Dorsolateral prefrontal cortex (tissue), 118 donors: Measurements from ENCODE around the gene ANKZF1. TPM values are rescaled to one million over a fixed set of nuclear protein-coding genes. Genes with fewer than 3 reads are reported as not detected.

Experiments used
- total RNA-seq, 120 experiments: library from RNA; stranded (reverse); gene quantifications; one replicate each; pipeline versions ENCODE4 v1.2.3 to v1.2.4, GENCODE V29; 2022

The ANKZF1 gene
- total RNA-seq, 120 experiments from 2014 or later, result 34.9 to 110 (median 67.6) TPM

Other genes starting within 250 kb of the ANKZF1 start
- gene FEV, start 244.6 kb upstream of the ANKZF1 start, total RNA-seq, result 1 to 10 TPM in 7 of 120 experiments, under 1 TPM in 55, not detected in 58; 0.23 to 2.2 (median 0.44) TPM
- 1 to 10 TPM in 65 of 120 experiments, under 1 TPM in 14, not detected in 41; 0.57 to 5.4 (median 1.4) TPM for gene CRYBA2, start 236.4 kb upstream of the ANKZF1 start, total RNA-seq
- 1 to 10 TPM in 109 of 120 experiments, under 1 TPM in 11; 0.48 to 4.0 (median 1.8) TPM for gene CFAP65, start 188.3 kb upstream of the ANKZF1 start, total RNA-seq
- under 1 TPM in 33 of 120 experiments, not detected in 87; 0.22 to 0.96 (median 0.31) TPM for gene IHH, start 168.9 kb upstream of the ANKZF1 start, total RNA-seq
- gene NHEJ1, start 69.0 kb upstream of the ANKZF1 start, total RNA-seq, result 10 to 100 TPM in 62 of 120 experiments, 1 to 10 TPM in 58; 5.8 to 16.8 (median 10.2) TPM
- gene SLC23A3, start 59.8 kb upstream of the ANKZF1 start, total RNA-seq, result 1 to 10 TPM in 28 of 120 experiments, under 1 TPM in 59, not detected in 33; 0.17 to 4.5 (median 0.71) TPM
- gene CNPPD1, start 52.9 kb upstream of the ANKZF1 start, total RNA-seq, result 10 to 100 TPM; 30.8 to 60.2 (median 41.8) TPM
- 100 to 1,000 TPM; 151 to 274 (median 213) TPM for gene RETREG2, start 51.5 kb upstream of the ANKZF1 start, total RNA-seq
- gene ZFAND2B, start 23.0 kb upstream of the ANKZF1 start, total RNA-seq, result 10 to 100 TPM; 32.2 to 63.9 (median 46.1) TPM
- gene ABCB6, start 10.8 kb upstream of the ANKZF1 start, total RNA-seq, result 10 to 100 TPM; 25.8 to 68.6 (median 40.0) TPM
- 100 to 1,000 TPM in 19 of 120 experiments, 10 to 100 TPM in 101; 65.7 to 122 (median 90.2) TPM for gene ATG9A, start 170 bp upstream of the ANKZF1 start, total RNA-seq
- gene GLB1L, start 15.6 kb downstream of the ANKZF1 start, total RNA-seq, result 10 to 100 TPM in 1 of 120 experiments, 1 to 10 TPM in 119; 2.9 to 10.5 (median 5.6) TPM
- gene STK16, start 15.7 kb downstream of the ANKZF1 start, total RNA-seq, result 10 to 100 TPM; 12.1 to 36.1 (median 21.5) TPM
- gene TUBA4B, start 23.4 kb downstream of the ANKZF1 start, total RNA-seq, result under 1 TPM in 7 of 120 experiments, not detected in 113; 0.36 to 0.56 (median 0.42) TPM
- gene TUBA4A, start 24.1 kb downstream of the ANKZF1 start, total RNA-seq, result 100 to 1,000 TPM in 118 of 120 experiments, 10 to 100 TPM in 2; 85.5 to 377 (median 243) TPM
- 100 to 1,000 TPM; 197 to 638 (median 283) TPM for gene DNAJB2, start 49.6 kb downstream of the ANKZF1 start, total RNA-seq
- 100 to 1,000 TPM in 119 of 120 experiments, 10 to 100 TPM in 1; 85.5 to 353 (median 259) TPM for gene PTPRN, start 79.6 kb downstream of the ANKZF1 start, total RNA-seq
- 1 to 10 TPM in 88 of 120 experiments, under 1 TPM in 12, not detected in 20; 0.72 to 5.7 (median 1.9) TPM for gene RESP18, start 102.9 kb downstream of the ANKZF1 start, total RNA-seq
- 10 to 100 TPM; 22.8 to 48.2 (median 32.1) TPM for gene DNPEP, start 158.1 kb downstream of the ANKZF1 start, total RNA-seq
- 100 to 1,000 TPM in 3 of 120 experiments, 10 to 100 TPM in 27, 1 to 10 TPM in 72, under 1 TPM in 18; 0.25 to 282 (median 3.2) TPM for gene DES, start 188.6 kb downstream of the ANKZF1 start, total RNA-seq
- gene SPEG, start 205.0 kb downstream of the ANKZF1 start, total RNA-seq, result 100 to 1,000 TPM in 2 of 120 experiments, 10 to 100 TPM in 118; 32.9 to 106 (median 65.5) TPM